WTC11 (cell line): ENCODE data around the gene PHACTR3. TPM values are rescaled to one million over a fixed set of nuclear protein-coding genes. Genes with fewer than 3 reads are reported as not detected.

Experiments used
- ATAC-seq: fragments of 200-7000 bp; cut with Tn5 transposase; 2 replicates; pipeline ENCODE4 v1.10.0; 2021; ENCODE audit warnings: mild to moderate bottlenecking, moderate library complexity
- CTCF ChIA-PET: fragments of 300-600 bp; sonication (Branson Sonifier 250); formaldehyde crosslinking; loops from one replicate; lab custom pipeline; 2021; ENCODE audit warnings: antibody characterized with exemption; lab: Charles Lee
- POLR2A ChIA-PET: fragments of 350-600 bp; sonication (Branson Sonifier 250); formaldehyde crosslinking; loops from one replicate; lab custom pipeline; 2021; ENCODE audit warnings: antibody characterized with exemption; lab: Charles Lee
- DNase-seq: peaks from one replicate; pipeline ENCODE4 v3.0.0; 2021; ENCODE audit warnings: low spot score
- H3K27ac Mint-ChIP-seq: 2 replicates; pipeline ENCODE4 v1.8.0; 2021; ENCODE audit warnings: mixed read lengths
- H3K27me3 Mint-ChIP-seq: 2 replicates; pipeline ENCODE4 v1.8.0; 2021; ENCODE audit warnings: low read depth, mild to moderate bottlenecking, moderate library complexity, mixed read lengths
- H3K36me3 Mint-ChIP-seq: 2 replicates; pipeline ENCODE4 v1.8.0; 2021; ENCODE audit warnings: mixed read lengths
- H3K4me1 Mint-ChIP-seq: 2 replicates; pipeline ENCODE4 v1.8.0; 2022; ENCODE audit warnings: mixed read lengths
- H3K4me3 Mint-ChIP-seq: 2 replicates; pipeline ENCODE4 v1.8.0; 2021; ENCODE audit warnings: mild to moderate bottlenecking, moderate library complexity, mixed read lengths
- H3K9me3 Mint-ChIP-seq: 2 replicates; pipeline ENCODE4 v1.8.0; 2021; ENCODE audit warnings: mixed read lengths
- GABPB1 ChIP-seq: sonication (generic); formaldehyde crosslinking; IDR thresholded peaks from 2 replicates; pipeline ENCODE4 v1.8.1; 2023; ENCODE audit warnings: mild to moderate bottlenecking, missing genetic modification reagents
- JAZF1 ChIP-seq: fragments of 250-450 bp; sonication (Bioruptor Pico); IDR thresholded peaks from 2 replicates; pipeline ENCODE4 v1.9.0; 2021; ENCODE audit warnings: moderate library complexity, mild to moderate bottlenecking, inconsistent platforms
- NR1H2 ChIP-seq: sonication (generic); formaldehyde crosslinking; IDR thresholded peaks from 2 replicates; pipeline ENCODE4 v1.9.0; 2021; ENCODE audit warnings: mild to moderate bottlenecking, moderate library complexity, missing genetic modification reagents
- TP53 ChIP-seq: sonication (generic); formaldehyde crosslinking; IDR thresholded peaks from 2 replicates; pipeline ENCODE4 v1.8.1; 2023; ENCODE audit warnings: mild to moderate bottlenecking, missing genetic modification reagents
- ZNF121 ChIP-seq: sonication (generic); formaldehyde crosslinking; IDR thresholded peaks from 2 replicates; pipeline ENCODE4 v1.8.0; 2023; ENCODE audit warnings: missing genetic modification reagents
- ZNF219 ChIP-seq: sonication (generic); formaldehyde crosslinking; IDR thresholded peaks from 2 replicates; pipeline ENCODE4 v1.8.0; 2023; ENCODE audit warnings: missing genetic modification reagents, mild to moderate bottlenecking, borderline replicate concordance
- ZNF232 ChIP-seq: sonication (generic); formaldehyde crosslinking; IDR thresholded peaks from 2 replicates; pipeline ENCODE4 v1.8.0; 2022; ENCODE audit warnings: mild to moderate bottlenecking, missing genetic modification reagents
- ZNF263 ChIP-seq: sonication (generic); formaldehyde crosslinking; IDR thresholded peaks from 2 replicates; pipeline ENCODE4 v1.8.1; 2022; ENCODE audit warnings: low read depth, mild to moderate bottlenecking, moderate library complexity, missing genetic modification reagents
- ZNF423 ChIP-seq: fragments of 250-450 bp; sonication (Bioruptor Pico); IDR thresholded peaks from 2 replicates; pipeline ENCODE4 v2.1.2; 2022; ENCODE audit warnings: mild to moderate bottlenecking, moderate library complexity
- total RNA-seq: library from RNA; stranded (reverse); gene quantifications from 3 replicates; pipeline ENCODE4 v1.2.3, GENCODE V29; 2021
- TF ChIP-seq, protein P1 (sequence below): sonication (generic); formaldehyde crosslinking; IDR thresholded peaks from 2 replicates; pipeline ENCODE4 v1.8.0; 2022; ENCODE audit warnings: missing genetic modification reagents
- TF ChIP-seq, protein P2 (sequence below): fragments of 200-600 bp; IDR thresholded peaks from 2 replicates; pipeline ENCODE4 v1.8.0; 2022; ENCODE audit warnings: antibody characterized with exemption
- TF ChIP-seq, protein P3 (sequence below): sonication (generic); formaldehyde crosslinking; IDR thresholded peaks from 2 replicates; pipeline ENCODE4 v1.8.1; 2023; ENCODE audit warnings: mild to moderate bottlenecking, missing genetic modification reagents
- TF ChIP-seq, protein P4 (sequence below): sonication (generic); formaldehyde crosslinking; IDR thresholded peaks from 2 replicates; pipeline ENCODE4 v1.8.0; 2022; ENCODE audit warnings: mild to moderate bottlenecking, missing genetic modification reagents
- TF ChIP-seq, protein P5 (sequence below): sonication (generic); formaldehyde crosslinking; IDR thresholded peaks from 2 replicates; pipeline ENCODE4 v1.8.1; 2023; ENCODE audit warnings: mild to moderate bottlenecking, missing genetic modification reagents, moderate library complexity
- TF ChIP-seq, protein P6 (sequence below): fragments of 250-450 bp; sonication (Bioruptor Pico); IDR thresholded peaks from 2 replicates; pipeline ENCODE4 v1.9.0; 2021; ENCODE audit warnings: moderate library complexity, mild to moderate bottlenecking, inconsistent platforms, borderline replicate concordance
- TF ChIP-seq, protein P7 (sequence below): fragments of 250-450 bp; sonication (Bioruptor Pico); IDR thresholded peaks from 2 replicates; pipeline ENCODE4 v1.9.0; 2021; ENCODE audit warnings: mild to moderate bottlenecking
- TF ChIP-seq, protein P8 (sequence below): sonication (generic); formaldehyde crosslinking; IDR thresholded peaks from 2 replicates; pipeline ENCODE4 v1.8.1; 2022; ENCODE audit warnings: mild to moderate bottlenecking, missing genetic modification reagents, moderate library complexity, borderline replicate concordance
- TF ChIP-seq, protein P9 (sequence below): sonication (generic); formaldehyde crosslinking; IDR thresholded peaks from 2 replicates; pipeline ENCODE4 v1.8.1; 2022; ENCODE audit warnings: mild to moderate bottlenecking, moderate library complexity, missing genetic modification reagents
- TF ChIP-seq, protein P10 (sequence below): fragments of 250-450 bp; sonication (Bioruptor Pico); IDR thresholded peaks from 2 replicates; pipeline ENCODE4 v2.1.2; 2022; ENCODE audit warnings: mild to moderate bottlenecking, moderate library complexity

PHACTR3 gene
- total RNA-seq, 1 experiment from 2014 or later: 0.28 TPM

DNA sequence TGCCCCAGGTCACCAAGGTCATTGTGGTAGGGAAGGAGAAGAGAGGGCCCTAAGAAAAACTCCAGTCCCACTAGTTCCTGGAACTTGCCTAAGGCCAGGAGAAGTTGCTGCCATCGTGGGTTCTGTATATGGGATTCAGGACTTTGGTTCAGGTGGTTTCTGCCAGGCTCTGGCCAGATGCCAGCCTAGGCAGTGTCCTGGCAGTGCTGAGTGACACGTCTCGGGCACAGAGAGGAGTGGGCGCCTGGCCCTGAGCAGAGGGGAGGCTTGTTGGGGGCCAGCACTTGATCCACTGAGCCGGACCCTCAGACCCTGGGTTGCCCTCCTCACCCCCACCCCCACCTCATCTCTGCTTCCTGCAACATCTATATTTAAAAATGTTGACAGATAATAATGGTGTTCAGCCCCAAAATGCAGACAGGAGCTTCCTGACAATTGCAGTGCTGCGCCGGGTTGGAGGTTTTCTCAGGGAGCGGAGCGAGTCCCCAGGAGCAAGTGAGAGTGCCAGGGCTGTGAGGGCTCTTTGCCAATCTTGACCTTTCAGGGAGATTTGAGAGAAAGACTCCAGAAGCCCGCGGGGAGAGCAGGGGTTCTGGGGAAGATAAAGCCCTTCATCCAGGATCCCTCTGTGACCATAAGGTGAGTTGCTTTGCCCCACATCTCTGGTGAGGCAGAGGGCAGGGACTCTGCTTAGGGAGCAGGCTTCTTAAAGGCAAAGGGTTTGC, 71.9 kb downstream of the PHACTR3 start:
- ChIA-PET POLR2A (no interaction called here), CTCF (no interaction called here)
- H3K4me1 Mint-ChIP-seq: no peaks in the 10 kb centered on the region
- H3K4me3 Mint-ChIP-seq: no peak overlapping the region
- H3K36me3 Mint-ChIP-seq: no peaks in the 10 kb centered on the region
- no peaks in the 10 kb centered on the region for H3K9me3 Mint-ChIP-seq
- DNase-seq (no peak), ATAC-seq (no peak)
- TF ChIP-seq, protein P1, sequence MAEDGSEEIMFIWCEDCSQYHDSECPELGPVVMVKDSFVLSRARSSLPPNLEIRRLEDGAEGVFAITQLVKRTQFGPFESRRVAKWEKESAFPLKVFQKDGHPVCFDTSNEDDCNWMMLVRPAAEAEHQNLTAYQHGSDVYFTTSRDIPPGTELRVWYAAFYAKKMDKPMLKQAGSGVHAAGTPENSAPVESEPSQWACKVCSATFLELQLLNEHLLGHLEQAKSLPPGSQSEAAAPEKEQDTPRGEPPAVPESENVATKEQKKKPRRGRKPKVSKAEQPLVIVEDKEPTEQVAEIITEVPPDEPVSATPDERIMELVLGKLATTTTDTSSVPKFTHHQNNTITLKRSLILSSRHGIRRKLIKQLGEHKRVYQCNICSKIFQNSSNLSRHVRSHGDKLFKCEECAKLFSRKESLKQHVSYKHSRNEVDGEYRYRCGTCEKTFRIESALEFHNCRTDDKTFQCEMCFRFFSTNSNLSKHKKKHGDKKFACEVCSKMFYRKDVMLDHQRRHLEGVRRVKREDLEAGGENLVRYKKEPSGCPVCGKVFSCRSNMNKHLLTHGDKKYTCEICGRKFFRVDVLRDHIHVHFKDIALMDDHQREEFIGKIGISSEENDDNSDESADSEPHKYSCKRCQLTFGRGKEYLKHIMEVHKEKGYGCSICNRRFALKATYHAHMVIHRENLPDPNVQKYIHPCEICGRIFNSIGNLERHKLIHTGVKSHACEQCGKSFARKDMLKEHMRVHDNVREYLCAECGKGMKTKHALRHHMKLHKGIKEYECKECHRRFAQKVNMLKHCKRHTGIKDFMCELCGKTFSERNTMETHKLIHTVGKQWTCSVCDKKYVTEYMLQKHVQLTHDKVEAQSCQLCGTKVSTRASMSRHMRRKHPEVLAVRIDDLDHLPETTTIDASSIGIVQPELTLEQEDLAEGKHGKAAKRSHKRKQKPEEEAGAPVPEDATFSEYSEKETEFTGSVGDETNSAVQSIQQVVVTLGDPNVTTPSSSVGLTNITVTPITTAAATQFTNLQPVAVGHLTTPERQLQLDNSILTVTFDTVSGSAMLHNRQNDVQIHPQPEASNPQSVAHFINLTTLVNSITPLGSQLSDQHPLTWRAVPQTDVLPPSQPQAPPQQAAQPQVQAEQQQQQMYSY (CRISPR knock-in tag): no peak
- TF ChIP-seq, protein P2, sequence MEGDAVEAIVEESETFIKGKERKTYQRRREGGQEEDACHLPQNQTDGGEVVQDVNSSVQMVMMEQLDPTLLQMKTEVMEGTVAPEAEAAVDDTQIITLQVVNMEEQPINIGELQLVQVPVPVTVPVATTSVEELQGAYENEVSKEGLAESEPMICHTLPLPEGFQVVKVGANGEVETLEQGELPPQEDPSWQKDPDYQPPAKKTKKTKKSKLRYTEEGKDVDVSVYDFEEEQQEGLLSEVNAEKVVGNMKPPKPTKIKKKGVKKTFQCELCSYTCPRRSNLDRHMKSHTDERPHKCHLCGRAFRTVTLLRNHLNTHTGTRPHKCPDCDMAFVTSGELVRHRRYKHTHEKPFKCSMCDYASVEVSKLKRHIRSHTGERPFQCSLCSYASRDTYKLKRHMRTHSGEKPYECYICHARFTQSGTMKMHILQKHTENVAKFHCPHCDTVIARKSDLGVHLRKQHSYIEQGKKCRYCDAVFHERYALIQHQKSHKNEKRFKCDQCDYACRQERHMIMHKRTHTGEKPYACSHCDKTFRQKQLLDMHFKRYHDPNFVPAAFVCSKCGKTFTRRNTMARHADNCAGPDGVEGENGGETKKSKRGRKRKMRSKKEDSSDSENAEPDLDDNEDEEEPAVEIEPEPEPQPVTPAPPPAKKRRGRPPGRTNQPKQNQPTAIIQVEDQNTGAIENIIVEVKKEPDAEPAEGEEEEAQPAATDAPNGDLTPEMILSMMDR: no peak
- no peak for TF ChIP-seq JAZF1 (CRISPR knock-in tag)
- no peak for TF ChIP-seq ZNF219 (CRISPR knock-in tag)
- no peak for TF ChIP-seq ZNF121 (CRISPR knock-in tag)
- TF ChIP-seq ZNF263 (CRISPR knock-in tag): no peak
- TF ChIP-seq, protein P3, sequence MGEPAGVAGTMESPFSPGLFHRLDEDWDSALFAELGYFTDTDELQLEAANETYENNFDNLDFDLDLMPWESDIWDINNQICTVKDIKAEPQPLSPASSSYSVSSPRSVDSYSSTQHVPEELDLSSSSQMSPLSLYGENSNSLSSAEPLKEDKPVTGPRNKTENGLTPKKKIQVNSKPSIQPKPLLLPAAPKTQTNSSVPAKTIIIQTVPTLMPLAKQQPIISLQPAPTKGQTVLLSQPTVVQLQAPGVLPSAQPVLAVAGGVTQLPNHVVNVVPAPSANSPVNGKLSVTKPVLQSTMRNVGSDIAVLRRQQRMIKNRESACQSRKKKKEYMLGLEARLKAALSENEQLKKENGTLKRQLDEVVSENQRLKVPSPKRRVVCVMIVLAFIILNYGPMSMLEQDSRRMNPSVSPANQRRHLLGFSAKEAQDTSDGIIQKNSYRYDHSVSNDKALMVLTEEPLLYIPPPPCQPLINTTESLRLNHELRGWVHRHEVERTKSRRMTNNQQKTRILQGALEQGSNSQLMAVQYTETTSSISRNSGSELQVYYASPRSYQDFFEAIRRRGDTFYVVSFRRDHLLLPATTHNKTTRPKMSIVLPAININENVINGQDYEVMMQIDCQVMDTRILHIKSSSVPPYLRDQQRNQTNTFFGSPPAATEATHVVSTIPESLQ (CRISPR knock-in tag): no peak
- TF ChIP-seq NR1H2 (CRISPR knock-in tag): no peak
- TF ChIP-seq, protein P4, sequence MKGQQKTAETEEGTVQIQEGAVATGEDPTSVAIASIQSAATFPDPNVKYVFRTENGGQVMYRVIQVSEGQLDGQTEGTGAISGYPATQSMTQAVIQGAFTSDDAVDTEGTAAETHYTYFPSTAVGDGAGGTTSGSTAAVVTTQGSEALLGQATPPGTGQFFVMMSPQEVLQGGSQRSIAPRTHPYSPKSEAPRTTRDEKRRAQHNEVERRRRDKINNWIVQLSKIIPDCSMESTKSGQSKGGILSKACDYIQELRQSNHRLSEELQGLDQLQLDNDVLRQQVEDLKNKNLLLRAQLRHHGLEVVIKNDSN (CRISPR knock-in tag): no peak
- TF ChIP-seq, protein P5, sequence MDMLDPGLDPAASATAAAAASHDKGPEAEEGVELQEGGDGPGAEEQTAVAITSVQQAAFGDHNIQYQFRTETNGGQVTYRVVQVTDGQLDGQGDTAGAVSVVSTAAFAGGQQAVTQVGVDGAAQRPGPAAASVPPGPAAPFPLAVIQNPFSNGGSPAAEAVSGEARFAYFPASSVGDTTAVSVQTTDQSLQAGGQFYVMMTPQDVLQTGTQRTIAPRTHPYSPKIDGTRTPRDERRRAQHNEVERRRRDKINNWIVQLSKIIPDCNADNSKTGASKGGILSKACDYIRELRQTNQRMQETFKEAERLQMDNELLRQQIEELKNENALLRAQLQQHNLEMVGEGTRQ: no peak
- TF ChIP-seq ZNF423 (CRISPR knock-in tag): no peak
- no peak for TF ChIP-seq GABPB1 (CRISPR knock-in tag)
- TF ChIP-seq ZNF232: no peak
- TF ChIP-seq, protein P6, sequence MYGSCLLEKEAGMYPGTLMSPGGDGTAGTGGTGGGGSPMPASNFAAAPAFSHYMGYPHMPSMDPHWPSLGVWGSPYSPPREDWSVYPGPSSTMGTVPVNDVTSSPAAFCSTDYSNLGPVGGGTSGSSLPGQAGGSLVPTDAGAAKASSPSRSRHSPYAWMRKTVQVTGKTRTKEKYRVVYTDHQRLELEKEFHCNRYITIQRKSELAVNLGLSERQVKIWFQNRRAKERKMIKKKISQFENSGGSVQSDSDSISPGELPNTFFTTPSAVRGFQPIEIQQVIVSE (CRISPR knock-in tag): no peak
- TF ChIP-seq, protein P7, sequence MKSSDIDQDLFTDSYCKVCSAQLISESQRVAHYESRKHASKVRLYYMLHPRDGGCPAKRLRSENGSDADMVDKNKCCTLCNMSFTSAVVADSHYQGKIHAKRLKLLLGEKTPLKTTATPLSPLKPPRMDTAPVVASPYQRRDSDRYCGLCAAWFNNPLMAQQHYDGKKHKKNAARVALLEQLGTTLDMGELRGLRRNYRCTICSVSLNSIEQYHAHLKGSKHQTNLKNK: no peak
- TF ChIP-seq, protein P8, sequence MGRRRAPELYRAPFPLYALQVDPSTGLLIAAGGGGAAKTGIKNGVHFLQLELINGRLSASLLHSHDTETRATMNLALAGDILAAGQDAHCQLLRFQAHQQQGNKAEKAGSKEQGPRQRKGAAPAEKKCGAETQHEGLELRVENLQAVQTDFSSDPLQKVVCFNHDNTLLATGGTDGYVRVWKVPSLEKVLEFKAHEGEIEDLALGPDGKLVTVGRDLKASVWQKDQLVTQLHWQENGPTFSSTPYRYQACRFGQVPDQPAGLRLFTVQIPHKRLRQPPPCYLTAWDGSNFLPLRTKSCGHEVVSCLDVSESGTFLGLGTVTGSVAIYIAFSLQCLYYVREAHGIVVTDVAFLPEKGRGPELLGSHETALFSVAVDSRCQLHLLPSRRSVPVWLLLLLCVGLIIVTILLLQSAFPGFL (CRISPR knock-in tag): no peak
- TF ChIP-seq, protein P9, sequence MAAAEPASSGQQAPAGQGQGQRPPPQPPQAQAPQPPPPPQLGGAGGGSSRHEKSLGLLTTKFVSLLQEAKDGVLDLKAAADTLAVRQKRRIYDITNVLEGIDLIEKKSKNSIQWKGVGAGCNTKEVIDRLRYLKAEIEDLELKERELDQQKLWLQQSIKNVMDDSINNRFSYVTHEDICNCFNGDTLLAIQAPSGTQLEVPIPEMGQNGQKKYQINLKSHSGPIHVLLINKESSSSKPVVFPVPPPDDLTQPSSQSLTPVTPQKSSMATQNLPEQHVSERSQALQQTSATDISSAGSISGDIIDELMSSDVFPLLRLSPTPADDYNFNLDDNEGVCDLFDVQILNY: no peak
- no peak for TF ChIP-seq TP53
- TF ChIP-seq, protein P10, sequence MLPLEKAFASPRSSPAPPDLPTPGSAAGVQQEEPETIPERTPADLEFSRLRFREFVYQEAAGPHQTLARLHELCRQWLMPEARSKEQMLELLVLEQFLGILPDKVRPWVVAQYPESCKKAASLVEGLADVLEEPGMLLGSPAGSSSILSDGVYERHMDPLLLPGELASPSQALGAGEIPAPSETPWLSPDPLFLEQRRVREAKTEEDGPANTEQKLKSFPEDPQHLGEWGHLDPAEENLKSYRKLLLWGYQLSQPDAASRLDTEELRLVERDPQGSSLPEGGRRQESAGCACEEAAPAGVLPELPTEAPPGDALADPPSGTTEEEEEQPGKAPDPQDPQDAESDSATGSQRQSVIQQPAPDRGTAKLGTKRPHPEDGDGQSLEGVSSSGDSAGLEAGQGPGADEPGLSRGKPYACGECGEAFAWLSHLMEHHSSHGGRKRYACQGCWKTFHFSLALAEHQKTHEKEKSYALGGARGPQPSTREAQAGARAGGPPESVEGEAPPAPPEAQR (CRISPR knock-in tag): no peak
- no peak overlapping the region for H3K27ac Mint-ChIP-seq
- peaks cover 49% of the 10 kb centered on the region for H3K27me3 Mint-ChIP-seq
